ELF-1 (cell line): ENCODE results near the gene LAMA3.
A peak's percentile ranks its signal among the peaks of the same experiment; 100 is the strongest.

Experiments
- DNase-seq: peaks from one replicate; pipeline ENCODE4 v3.0.0-alpha.2; 2016; ENCODE audit warnings: low read depth, low spot score

LAMA3 gene

GRCh38 chr18:23935804-23936203 lies 246.6 kb downstream of the LAMA3 start:
- DNase-seq: no peak

GRCh38 chr18:23936381-23936958 lies 247.2 kb downstream of the LAMA3 start:
- DNase-seq: no peak

GRCh38 chr18:23938043-23938756 lies 248.9 kb downstream of the LAMA3 start:
- DNase-seq: no peak

GRCh38 chr18:23938901-23939341 lies 249.7 kb downstream of the LAMA3 start:
- no peak for DNase-seq

GRCh38 chr18:23939366-23939765 lies 250.1 kb downstream of the LAMA3 start:
- no peak for DNase-seq

GRCh38 chr18:23939896-23940295 lies 250.6 kb downstream of the LAMA3 start:
- no peak for DNase-seq

GRCh38 chr18:23941791-23942190 lies 252.5 kb downstream of the LAMA3 start:
- no peak for DNase-seq

GRCh38 chr18:23943104-23943503 lies 253.9 kb downstream of the LAMA3 start:
- DNase-seq: no peak

GRCh38 chr18:23943903-23944624 lies 254.8 kb downstream of the LAMA3 start:
- DNase-seq: no peak

GRCh38 chr18:23945416-23946079 lies 256.3 kb downstream of the LAMA3 start:
- no peak for DNase-seq

- peak; percentile 43 for DNase-seq
These were observed 260.6 kb downstream of the LAMA3 start for GRCh38 chr18:23949863-23950262.

- DNase-seq: no peak
These were observed 261.4 kb downstream of the LAMA3 start for GRCh38 chr18:23950644-23951043.

- DNase-seq: no peak
These were observed 262.0 kb downstream of the LAMA3 start for GRCh38 chr18:23951206-23951605.

- DNase-seq: no peak
These were observed 264.7 kb downstream of the LAMA3 start for GRCh38 chr18:23953984-23954383.

GRCh38 chr18:23956483-23956882 lies 267.2 kb downstream of the LAMA3 start:
- no peak for DNase-seq

- DNase-seq: no peak
These were observed 268.8 kb downstream of the LAMA3 start for GRCh38 chr18:23958036-23958435.

- no peak for DNase-seq
These were observed 274.4 kb downstream of the LAMA3 start for GRCh38 chr18:23963443-23964165.

- DNase-seq: no peak
These were observed 275.3 kb downstream of the LAMA3 start for GRCh38 chr18:23964282-23965238.

GRCh38 chr18:23966909-23967308 lies 277.7 kb downstream of the LAMA3 start:
- DNase-seq: no peak

- no peak for DNase-seq
These were observed 278.3 kb downstream of the LAMA3 start for GRCh38 chr18:23967321-23968089.
